Measurements from ENCODE around the gene RAB3B.

Gene RAB3B

DNA sequence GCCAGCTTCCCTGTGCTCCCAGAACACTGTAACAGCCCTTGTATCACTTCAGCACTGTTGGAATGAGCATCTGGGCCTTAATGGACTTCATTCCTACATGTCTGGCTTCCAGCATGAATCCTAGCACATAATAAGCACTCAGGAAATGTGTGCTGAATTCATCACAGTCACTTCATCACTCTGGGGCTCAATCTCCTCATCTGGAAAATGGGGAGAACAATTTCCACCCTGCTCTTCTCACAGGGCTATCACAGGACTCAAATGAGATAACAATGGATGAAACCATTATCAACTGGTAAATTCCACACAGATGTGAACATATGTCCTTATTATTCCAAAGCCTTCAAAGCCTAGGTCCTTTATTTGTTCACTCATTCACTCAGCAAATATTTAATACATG is 12.4 kb downstream of the RAB3B start:
- Histone ChIP-seq H3K9me2 (ENCODE audit: low read depth, low read length) (no peaks in the 10 kb centered on the region), H3K9me3 (ENCODE audit: low read length) (no peaks in the 10 kb centered on the region), H2AFZ (ENCODE audit: low read length) (no peak overlapping the region), H3K27me3 (ENCODE audit: insufficient read depth, low read length) (no peaks in the 10 kb centered on the region), H3F3A (ENCODE audit: insufficient read depth, low read length) (no peaks in the 10 kb centered on the region), H3K9ac (ENCODE audit: low read length) (no peak overlapping the region), H3K4me2 (ENCODE audit: low read length) (no peak overlapping the region), H3K27ac (ENCODE audit: low read depth, low read length, poor library complexity, severe bottlenecking) (no peak overlapping the region), H4K20me1 (ENCODE audit: insufficient read depth, low read length) (no peaks in the 10 kb centered on the region), H3K79me2 (ENCODE audit: insufficient read depth, low read length) (no peaks in the 10 kb centered on the region), H3K4me3 (ENCODE audit: low read depth, low read length, poor library complexity, severe bottlenecking) (no peak overlapping the region), H3K4me1 (ENCODE audit: insufficient read depth, low read length, severe bottlenecking) (peaks cover 3% of the 10 kb centered on the region), H3K36me3 (ENCODE audit: insufficient read depth, low read length) (no peaks in the 10 kb centered on the region)
- TF ChIP-seq EZH2 (IDR thresholded peaks at IDR 0.05; ENCODE audit: borderline replicate concordance, low read length) = no peak
- TF ChIP-seq, protein P1, sequence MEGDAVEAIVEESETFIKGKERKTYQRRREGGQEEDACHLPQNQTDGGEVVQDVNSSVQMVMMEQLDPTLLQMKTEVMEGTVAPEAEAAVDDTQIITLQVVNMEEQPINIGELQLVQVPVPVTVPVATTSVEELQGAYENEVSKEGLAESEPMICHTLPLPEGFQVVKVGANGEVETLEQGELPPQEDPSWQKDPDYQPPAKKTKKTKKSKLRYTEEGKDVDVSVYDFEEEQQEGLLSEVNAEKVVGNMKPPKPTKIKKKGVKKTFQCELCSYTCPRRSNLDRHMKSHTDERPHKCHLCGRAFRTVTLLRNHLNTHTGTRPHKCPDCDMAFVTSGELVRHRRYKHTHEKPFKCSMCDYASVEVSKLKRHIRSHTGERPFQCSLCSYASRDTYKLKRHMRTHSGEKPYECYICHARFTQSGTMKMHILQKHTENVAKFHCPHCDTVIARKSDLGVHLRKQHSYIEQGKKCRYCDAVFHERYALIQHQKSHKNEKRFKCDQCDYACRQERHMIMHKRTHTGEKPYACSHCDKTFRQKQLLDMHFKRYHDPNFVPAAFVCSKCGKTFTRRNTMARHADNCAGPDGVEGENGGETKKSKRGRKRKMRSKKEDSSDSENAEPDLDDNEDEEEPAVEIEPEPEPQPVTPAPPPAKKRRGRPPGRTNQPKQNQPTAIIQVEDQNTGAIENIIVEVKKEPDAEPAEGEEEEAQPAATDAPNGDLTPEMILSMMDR (IDR thresholded peaks at IDR 0.05; ENCODE audit: low read length) = no peak

DNA sequence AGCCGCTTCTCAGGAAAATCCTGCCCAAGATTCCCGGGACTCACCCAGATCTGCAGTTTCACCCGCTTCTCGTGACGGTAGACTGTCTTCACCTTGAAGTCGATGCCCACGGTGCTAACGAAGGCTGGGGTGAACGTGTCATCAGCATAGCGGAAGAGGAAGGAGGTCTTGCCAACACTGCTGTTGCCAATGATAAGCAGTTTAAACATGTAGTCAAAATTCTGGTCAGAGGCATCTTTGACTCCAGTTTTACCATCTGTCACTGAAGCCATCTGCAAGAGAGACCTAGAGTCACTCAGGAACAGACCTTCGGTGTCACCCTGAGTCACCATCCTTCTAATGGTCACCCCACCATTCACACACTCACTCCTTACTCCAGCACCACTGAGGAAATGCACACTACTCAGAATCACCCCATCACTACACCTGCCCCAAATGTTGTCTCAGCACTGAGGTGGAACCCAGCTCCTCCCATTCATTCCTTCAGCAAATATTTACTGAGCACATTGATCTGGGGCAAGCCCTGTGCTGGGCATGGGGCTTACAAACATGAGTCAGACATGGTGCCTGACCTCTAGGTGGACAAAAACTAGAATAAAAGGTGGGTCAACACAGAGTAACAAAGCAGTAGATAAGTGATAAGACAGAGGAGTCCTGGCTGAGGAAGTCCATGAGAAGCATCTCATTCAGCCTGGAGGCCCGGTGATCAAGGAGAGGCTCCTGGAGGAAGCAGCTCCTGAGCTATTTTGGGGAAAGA is 13.5 kb downstream of the RAB3B start:
- Histone ChIP-seq H4K20me1 (ENCODE audit: insufficient read depth, low read length) (no peaks in the 10 kb centered on the region), H3K9ac (ENCODE audit: low read length) (no peak overlapping the region), H3K27me3 (ENCODE audit: insufficient read depth, low read length) (no peaks in the 10 kb centered on the region), H3K4me3 (ENCODE audit: low read depth, low read length, poor library complexity, severe bottlenecking) (no peak overlapping the region), H3F3A (ENCODE audit: insufficient read depth, low read length) (no peaks in the 10 kb centered on the region), H3K4me1 (ENCODE audit: insufficient read depth, low read length, severe bottlenecking) (peaks cover 3% of the 10 kb centered on the region), H3K9me3 (ENCODE audit: low read length) (no peaks in the 10 kb centered on the region), H2AFZ (ENCODE audit: low read length) (no peak overlapping the region), H3K36me3 (ENCODE audit: insufficient read depth, low read length) (no peaks in the 10 kb centered on the region), H3K9me2 (ENCODE audit: low read depth, low read length) (no peaks in the 10 kb centered on the region), H3K79me2 (ENCODE audit: insufficient read depth, low read length) (no peaks in the 10 kb centered on the region), H3K27ac (ENCODE audit: low read depth, low read length, poor library complexity, severe bottlenecking) (no peak overlapping the region), H3K4me2 (ENCODE audit: low read length) (no peak overlapping the region)
- TF ChIP-seq, protein P1 (IDR thresholded peaks at IDR 0.05; ENCODE audit: low read length) = no peak
- no peak for TF ChIP-seq EZH2 (IDR thresholded peaks at IDR 0.05; ENCODE audit: borderline replicate concordance, low read length)

DNA sequence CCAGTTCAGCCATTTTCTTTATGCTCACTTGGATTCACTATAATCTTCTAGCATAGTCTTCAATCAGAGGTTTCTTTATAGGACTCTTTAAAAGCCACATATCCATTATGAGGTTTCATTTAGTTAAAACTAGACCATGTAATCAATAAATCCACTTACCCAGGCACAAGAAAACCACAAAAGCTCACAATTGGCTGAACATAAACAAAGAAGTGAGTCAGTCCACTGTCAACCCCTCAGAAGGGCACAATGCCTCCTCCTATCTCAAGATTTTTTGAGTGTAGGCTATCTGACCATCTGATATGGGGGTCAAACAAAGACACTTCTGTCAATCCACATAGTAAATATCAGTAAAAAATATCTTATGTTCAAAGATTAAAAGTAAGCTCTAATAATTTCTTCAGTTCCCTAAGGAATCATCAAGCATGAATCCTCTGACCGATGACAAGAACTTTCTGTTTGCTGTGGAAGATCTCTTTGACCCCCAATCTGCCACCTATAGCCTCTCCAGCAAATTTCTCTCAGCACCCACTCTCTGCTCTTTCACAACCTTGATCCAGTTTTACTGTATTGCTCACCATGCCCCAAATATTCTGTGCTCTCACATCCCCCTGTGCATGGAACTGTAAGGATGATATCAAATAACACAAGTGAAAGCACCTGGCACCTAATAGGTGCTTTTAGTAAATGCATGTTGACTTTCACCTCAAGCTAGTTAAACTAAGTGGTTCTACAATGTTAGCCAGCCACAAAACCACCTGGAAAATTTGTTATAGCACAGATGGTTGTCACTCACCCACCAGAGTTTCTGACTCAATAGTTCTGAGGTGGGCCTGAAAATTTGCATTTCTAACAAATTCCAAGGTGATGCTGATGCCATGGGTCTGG is 16.7 kb downstream of the RAB3B start:
- Histone ChIP-seq H3F3A (ENCODE audit: insufficient read depth, low read length) (no peaks in the 10 kb centered on the region), H3K9me2 (ENCODE audit: low read depth, low read length) (no peaks in the 10 kb centered on the region), H3K9me3 (ENCODE audit: low read length) (no peaks in the 10 kb centered on the region), H4K20me1 (ENCODE audit: insufficient read depth, low read length) (no peaks in the 10 kb centered on the region), H3K4me2 (ENCODE audit: low read length) (no peak overlapping the region), H3K27ac (ENCODE audit: low read depth, low read length, poor library complexity, severe bottlenecking) (no peak overlapping the region), H3K4me1 (ENCODE audit: insufficient read depth, low read length, severe bottlenecking) (peaks cover 3% of the 10 kb centered on the region), H2AFZ (ENCODE audit: low read length) (no peak overlapping the region), H3K9ac (ENCODE audit: low read length) (no peak overlapping the region), H3K4me3 (ENCODE audit: low read depth, low read length, poor library complexity, severe bottlenecking) (no peak overlapping the region), H3K27me3 (ENCODE audit: insufficient read depth, low read length) (no peaks in the 10 kb centered on the region), H3K36me3 (ENCODE audit: insufficient read depth, low read length) (no peaks in the 10 kb centered on the region), H3K79me2 (ENCODE audit: insufficient read depth, low read length) (no peaks in the 10 kb centered on the region)
- TF ChIP-seq EZH2 (IDR thresholded peaks at IDR 0.05; ENCODE audit: borderline replicate concordance, low read length) = no peak
- TF ChIP-seq, protein P1 (IDR thresholded peaks at IDR 0.05; ENCODE audit: low read length) = no peak
